Stimulated activated CD4-positive, alpha-beta T cell treated with anti-CD3 and anti-CD28 coated beads, Interleukin-2, amount 100 ng/mL, for 24 hours (primary cell): ENCODE results near the gene ARG2.

Source experiments
- DNase-seq, 2 donors: peaks; one replicate each; pipeline ENCODE4 v3.0.0-alpha.2; 2020

ARG2 gene

GRCh38 chr14:67641480-67641879 lies 21.8 kb downstream of the ARG2 start:
- DNase-seq: no peak

- no peak for DNase-seq
Measured at GRCh38 chr14:67641902-67642749, 22.4 kb downstream of the ARG2 start.

GRCh38 chr14:67643713-67644112 lies 24.0 kb downstream of the ARG2 start:
- no peak for DNase-seq

GRCh38 chr14:67644428-67644827 lies 24.7 kb downstream of the ARG2 start:
- no peak for DNase-seq

- no peak for DNase-seq
Measured at GRCh38 chr14:67645414-67645813, 25.7 kb downstream of the ARG2 start.

GRCh38 chr14:67646131-67646530 lies 26.4 kb downstream of the ARG2 start:
- no peak for DNase-seq

- no peak for DNase-seq
Measured at GRCh38 chr14:67650151-67650550, 30.4 kb downstream of the ARG2 start.

- DNase-seq: no peak
Measured at GRCh38 chr14:67650694-67651093, 31.0 kb downstream of the ARG2 start.

- no peak for DNase-seq
Measured at GRCh38 chr14:67652189-67652588, 32.5 kb downstream of the ARG2 start.

GRCh38 chr14:67653651-67654280 lies 34.0 kb downstream of the ARG2 start:
- DNase-seq: no peak

GRCh38 chr14:67663633-67664032 lies 43.9 kb downstream of the ARG2 start:
- DNase-seq: no peak

- no peak for DNase-seq
Measured at GRCh38 chr14:67665868-67666267, 46.1 kb downstream of the ARG2 start.

- no peak for DNase-seq
Measured at GRCh38 chr14:67666750-67667449, 47.2 kb downstream of the ARG2 start.

GRCh38 chr14:67668559-67668958 lies 48.8 kb downstream of the ARG2 start:
- no peak for DNase-seq

- DNase-seq: no peak
Measured at GRCh38 chr14:67673451-67673850, 53.7 kb downstream of the ARG2 start.

GRCh38 chr14:67674139-67674479 lies 54.4 kb downstream of the ARG2 start:
- DNase-seq: peak; percentile 67 to 71

GRCh38 chr14:67674480-67675218 lies 54.9 kb downstream of the ARG2 start, which contains the start of gene VTI1B:
Gene VTI1B, minus strand, starts transcription at chr14:67674632. Its CDS starts 143 bp downstream, at chr14:67674489.
- peak; percentile 77 to 79 for DNase-seq

- DNase-seq: no peak
Measured at GRCh38 chr14:67675219-67675582, 55.5 kb downstream of the ARG2 start.

- DNase-seq: no peak
Measured at GRCh38 chr14:67679006-67679405, 59.3 kb downstream of the ARG2 start.

- DNase-seq: no peak
Measured at GRCh38 chr14:67680121-67680602, 60.4 kb downstream of the ARG2 start.

GRCh38 chr14:67680941-67681340 lies 61.2 kb downstream of the ARG2 start:
- no peak for DNase-seq

- no peak for DNase-seq
Measured at GRCh38 chr14:67683842-67684241, 64.1 kb downstream of the ARG2 start.

GRCh38 chr14:67690011-67690410 lies 70.3 kb downstream of the ARG2 start:
- no peak for DNase-seq
